SK-N-SH treated with all-trans-retinoic acid at 6 μM for 48 hours (cell line): Measurements from ENCODE around the gene FERMT2.

Experiments used
- ATAC-seq: fragments of 200-7000 bp; cut with Tn5 transposase; 3 replicates; pipeline ENCODE4 v1.9.1; 2020; ENCODE audit warnings: mild to moderate bottlenecking, moderate library complexity
- ARNTL ChIP-seq: fragments of 450-650 bp; formaldehyde crosslinking; IDR thresholded peaks from 2 replicates; pipeline ENCODE4 v1.5.0; 2020; ENCODE audit warnings: low read depth, mild to moderate bottlenecking, moderate library complexity, borderline replicate concordance
- BACH2 ChIP-seq: fragments of 250-450 bp; sonication (Bioruptor Pico); IDR thresholded peaks from 2 replicates; pipeline ENCODE4 v1.9.0; 2021; ENCODE audit warnings: mild to moderate bottlenecking, borderline replicate concordance
- CREB5 ChIP-seq: fragments of 250-450 bp; sonication (Bioruptor Pico); IDR thresholded peaks from 2 replicates; pipeline ENCODE4 v1.5.1; 2020; ENCODE audit warnings: low read depth, mild to moderate bottlenecking, moderate library complexity
- CSDC2 ChIP-seq: fragments of 250-450 bp; sonication (Bioruptor Pico); IDR thresholded peaks from 2 replicates; pipeline ENCODE4 v1.5.0; 2020; ENCODE audit warnings: mild to moderate bottlenecking, moderate library complexity
- CSRNP3 ChIP-seq: fragments of 250-450 bp; sonication (Bioruptor Pico); IDR thresholded peaks from 2 replicates; pipeline ENCODE4 v1.5.1; 2021; ENCODE audit warnings: mild to moderate bottlenecking, moderate library complexity
- ESRRG ChIP-seq: fragments of 250-450 bp; sonication (Bioruptor Pico); IDR thresholded peaks from 2 replicates; pipeline ENCODE4 v1.6.1; 2021; ENCODE audit warnings: mild to moderate bottlenecking
- GLIS3 ChIP-seq: fragments of 250-450 bp; sonication (Bioruptor Pico); IDR thresholded peaks from 2 replicates; pipeline ENCODE4 v1.5.0; 2020; ENCODE audit warnings: mild to moderate bottlenecking, moderate library complexity
- ISL1 ChIP-seq: fragments of 250-450 bp; sonication (Bioruptor Pico); IDR thresholded peaks from 2 replicates; pipeline ENCODE4 v2.1.2; 2022; ENCODE audit warnings: mild to moderate bottlenecking, moderate library complexity
- OSR1 ChIP-seq: fragments of 250-450 bp; sonication (Bioruptor Pico); IDR thresholded peaks from 2 replicates; pipeline ENCODE4 v1.8.0; 2022; ENCODE audit warnings: moderate library complexity, mild to moderate bottlenecking, inconsistent platforms
- PATZ1 ChIP-seq: fragments of 250-450 bp; sonication (Bioruptor Pico); IDR thresholded peaks from 2 replicates; pipeline ENCODE4 v1.8.0; 2020; ENCODE audit warnings: mild to moderate bottlenecking, moderate library complexity, borderline replicate concordance
- PPARA ChIP-seq: fragments of 250-450 bp; sonication (Bioruptor Pico); IDR thresholded peaks from 2 replicates; pipeline ENCODE4 v1.5.0; 2020; ENCODE audit warnings: mild to moderate bottlenecking, borderline replicate concordance
- RARB ChIP-seq: fragments of 250-450 bp; sonication (Bioruptor Pico); IDR thresholded peaks from 2 replicates; pipeline ENCODE4 v1.8.0; 2021; ENCODE audit warnings: mild to moderate bottlenecking, moderate library complexity
- SNAI2 ChIP-seq: fragments of 250-450 bp; sonication (Bioruptor Pico); IDR thresholded peaks from 2 replicates; pipeline ENCODE4 v1.5.0; 2020; ENCODE audit warnings: mild to moderate bottlenecking, moderate library complexity
- TCF4 ChIP-seq: fragments of 250-450 bp; sonication (Bioruptor Pico); IDR thresholded peaks from 2 replicates; pipeline ENCODE4 v1.8.0; 2021; ENCODE audit warnings: mild to moderate bottlenecking, moderate library complexity, borderline replicate concordance
- TOX ChIP-seq: fragments of 250-450 bp; sonication (Bioruptor Pico); IDR thresholded peaks from 2 replicates; pipeline ENCODE4 v1.8.0; 2021; ENCODE audit warnings: mild to moderate bottlenecking, moderate library complexity, borderline replicate concordance
- TSHZ2 ChIP-seq: fragments of 250-450 bp; sonication (Bioruptor Pico); IDR thresholded peaks from 2 replicates; pipeline ENCODE4 v1.5.0; 2020; ENCODE audit warnings: mild to moderate bottlenecking, moderate library complexity
- ZFP3 ChIP-seq: fragments of 250-450 bp; sonication (Bioruptor Pico); IDR thresholded peaks from 2 replicates; pipeline ENCODE4 v1.5.0; 2020; ENCODE audit warnings: mild to moderate bottlenecking, moderate library complexity
- ZFP30 ChIP-seq: fragments of 450-650 bp; formaldehyde crosslinking; IDR thresholded peaks from 2 replicates; pipeline ENCODE4 v1.5.0; 2022; ENCODE audit warnings: mild to moderate bottlenecking, moderate library complexity
- ZNF565 ChIP-seq: fragments of 450-650 bp; formaldehyde crosslinking; conservative IDR thresholded peaks from 2 replicates; pipeline ENCODE4 v1.5.0; 2020; ENCODE audit warnings: low read depth, mild to moderate bottlenecking, moderate library complexity
- ZNF70 ChIP-seq: fragments of 450-650 bp; formaldehyde crosslinking; IDR thresholded peaks from 2 replicates; pipeline ENCODE4 v1.5.0; 2020; ENCODE audit warnings: mild to moderate bottlenecking, moderate library complexity
- ZNF8 ChIP-seq: fragments of 450-650 bp; formaldehyde crosslinking; IDR thresholded peaks from 2 replicates; pipeline ENCODE4 v1.5.0; 2020; ENCODE audit warnings: mild to moderate bottlenecking, moderate library complexity

FERMT2 gene

GRCh38 chr14:52833891-52834290 lies 117.0 kb downstream of the FERMT2 start:
- no peak for TF ChIP-seq BACH2 (CRISPR knock-in tag)
- no peak for TF ChIP-seq CSRNP3 (CRISPR knock-in tag)
- TF ChIP-seq TSHZ2: peak; percentile 17; the same call in 1 of the 2 replicates
- no peak for TF ChIP-seq ARNTL (CRISPR knock-in tag)
- TF ChIP-seq SNAI2 (CRISPR knock-in tag): 0 out of 2 replicates have a peak, but pooled peaks have one; percentile 32
- TF ChIP-seq ZFP3 (CRISPR knock-in tag): no peak
- TF ChIP-seq ZNF8: no peak
- TF ChIP-seq TOX: no peak; the same call in 1 of the 2 replicates
- TF ChIP-seq, all 23 proteins: peak for 2
- peak; percentile 61 for ATAC-seq

- TF ChIP-seq TCF4 (no peak), ZFP30 (CRISPR knock-in tag) (no peak), CSRNP3 (CRISPR knock-in tag) (no peak), CSDC2 (CRISPR knock-in tag) (no peak), ISL1 (no peak)
- no peak for ATAC-seq
Measured at GRCh38 chr14:52829527-52830185, 121.2 kb downstream of the FERMT2 start.

GRCh38 chr14:52827426-52827825 lies 123.4 kb downstream of the FERMT2 start:
- no peak for ATAC-seq

More at GRCh38 chr14:52827426-52827825, 123.4 kb downstream of the FERMT2 start:
- TF ChIP-seq ZNF565: no peak
- no peak for TF ChIP-seq ZNF8
- TF ChIP-seq ISL1: no peak
- TF ChIP-seq OSR1 (CRISPR knock-in tag): no peak
- TF ChIP-seq GLIS3: no peak
- TF ChIP-seq TSHZ2: no peak
- no peak for TF ChIP-seq PPARA
- no peak for TF ChIP-seq ESRRG (CRISPR knock-in tag)
- no peak for TF ChIP-seq ZFP30 (CRISPR knock-in tag)
- no peak for TF ChIP-seq RARB (CRISPR knock-in tag)
- TF ChIP-seq ZFP3 (CRISPR knock-in tag): no peak
- TF ChIP-seq CSDC2 (CRISPR knock-in tag): no peak
- TF ChIP-seq ZNF70 (CRISPR knock-in tag): no peak
- TF ChIP-seq CREB5 (CRISPR knock-in tag): no peak
- TF ChIP-seq PATZ1: no peak
